Measurements from ENCODE around the gene PLA2G4D.

Gene PLA2G4D

DNA sequence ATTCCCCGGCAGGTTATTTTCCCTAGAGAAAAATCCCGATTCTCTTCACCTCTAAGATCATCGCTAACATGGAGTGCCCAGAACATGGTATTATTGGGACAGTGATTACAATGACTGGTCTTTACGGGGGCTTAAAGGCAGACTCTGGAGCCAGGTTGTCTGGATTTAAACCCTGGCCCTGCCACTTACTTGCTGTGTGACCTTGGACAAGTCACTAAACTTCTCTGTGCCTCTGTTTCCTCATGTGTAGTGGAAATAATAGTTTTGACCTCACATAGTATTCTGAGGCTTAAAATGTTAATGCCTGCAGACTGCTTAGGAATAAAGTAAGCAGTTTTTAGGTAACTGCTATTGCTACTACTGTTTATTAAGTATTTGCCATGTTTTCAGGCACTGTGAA is 4.4 kb downstream of the PLA2G4D start:
- DNase-seq, result no peak

DNA sequence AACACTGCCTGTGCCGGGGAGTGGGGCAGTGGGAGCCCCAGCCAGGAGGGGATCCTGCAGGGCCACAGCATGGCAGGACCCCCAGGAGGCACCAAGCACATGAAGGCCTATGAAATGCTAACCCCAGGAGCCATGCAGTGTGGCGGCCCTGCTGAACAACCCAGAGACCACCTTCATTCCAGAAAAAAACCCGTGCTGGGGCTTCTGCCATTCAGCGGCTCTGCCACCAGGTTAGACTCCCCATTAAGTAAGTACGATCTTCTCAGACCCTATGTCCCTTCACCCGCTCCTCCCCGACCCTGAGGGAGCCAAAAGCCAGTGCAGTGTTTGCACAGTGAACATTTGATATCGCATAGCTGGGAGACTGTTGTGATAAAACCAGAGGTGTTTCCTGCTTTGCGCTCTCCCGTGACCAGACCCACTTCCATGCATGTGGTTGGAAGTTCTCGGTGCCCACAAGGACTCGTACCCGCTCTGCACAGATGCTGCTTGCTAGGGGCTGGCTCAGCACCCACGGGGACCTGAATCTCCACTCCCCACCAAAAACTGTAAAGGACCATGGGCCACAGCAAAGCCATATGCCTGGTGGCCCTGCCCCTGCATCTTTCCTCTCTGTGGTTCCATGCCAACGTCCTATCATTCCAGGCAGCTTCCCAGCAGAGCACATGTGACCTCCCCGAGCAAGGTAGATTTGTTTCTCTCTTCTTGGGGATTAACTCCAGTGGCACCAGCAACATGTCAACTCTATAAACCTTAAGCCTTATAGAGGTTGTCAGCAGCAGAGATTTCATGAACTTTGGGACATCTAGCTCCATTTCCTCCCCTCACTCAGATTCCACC is 5.3 kb downstream of the PLA2G4D start:
- peak in 1 of 2 experiments; percentile 17 for DNase-seq

DNA sequence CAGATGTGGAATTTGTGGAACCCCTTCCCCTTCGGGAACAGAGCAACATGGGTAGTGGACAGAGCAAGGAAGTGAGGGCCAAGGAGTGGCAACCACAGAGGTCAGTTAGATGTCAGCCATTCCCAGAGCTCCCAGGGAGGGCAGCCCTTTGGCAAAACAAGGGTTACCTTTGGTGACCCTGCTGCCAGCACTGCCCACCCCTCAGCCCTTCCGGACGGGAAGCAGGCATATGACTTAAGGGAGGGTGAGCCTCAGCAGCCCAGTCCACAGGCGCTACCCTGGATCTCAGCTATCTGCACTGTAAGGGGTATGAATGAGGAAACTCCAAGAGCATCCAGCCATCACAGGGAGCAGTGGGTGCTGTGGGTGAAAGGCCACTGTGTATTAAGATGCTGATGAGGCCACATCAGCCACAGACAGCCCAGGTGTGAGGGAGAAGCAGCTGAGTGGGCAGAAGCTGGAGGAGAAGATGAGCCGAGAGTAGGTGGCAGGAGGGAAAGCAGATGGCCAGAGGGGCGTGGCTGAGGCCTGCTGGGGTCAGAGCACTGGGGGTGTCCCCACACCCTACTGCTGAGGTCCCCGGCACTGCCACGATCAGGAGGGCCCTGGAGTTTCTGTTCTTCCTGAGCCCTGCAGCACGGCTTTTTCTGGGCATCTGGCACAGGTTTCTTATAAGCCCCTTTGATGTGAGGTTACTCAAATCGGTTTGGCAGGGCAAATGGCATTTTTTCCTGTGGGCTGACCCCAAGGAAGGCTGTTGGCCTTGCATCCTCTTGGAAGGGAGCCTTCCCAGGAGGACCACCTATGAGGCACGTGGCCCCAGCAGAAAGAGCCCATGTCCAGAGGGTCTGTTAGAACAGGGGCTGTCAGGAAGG is 6.2 kb downstream of the PLA2G4D start:
- DNase-seq, result peak in 1 of 2 experiments; percentile 16

DNA sequence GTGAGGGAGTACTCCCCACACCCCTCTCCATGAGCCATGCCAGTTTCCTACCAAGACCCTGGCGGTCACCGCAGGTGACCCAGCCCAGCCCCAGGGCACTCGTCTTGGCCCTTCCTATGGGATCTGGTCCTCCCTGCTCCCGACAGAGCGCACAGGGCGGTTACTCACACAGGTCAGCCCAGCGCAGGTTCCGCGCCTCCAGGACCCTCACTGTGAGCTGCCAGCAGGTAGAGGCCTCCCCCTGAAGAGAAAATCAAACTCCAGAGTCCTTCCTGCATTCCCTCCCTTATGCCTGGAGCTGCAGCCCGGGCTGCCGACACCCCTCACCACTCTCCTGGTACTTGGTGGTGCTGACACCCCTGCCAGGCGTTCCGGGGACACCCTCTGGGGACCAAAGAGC is 6.9 kb downstream of the PLA2G4D start:
- no peak for DNase-seq

DNA sequence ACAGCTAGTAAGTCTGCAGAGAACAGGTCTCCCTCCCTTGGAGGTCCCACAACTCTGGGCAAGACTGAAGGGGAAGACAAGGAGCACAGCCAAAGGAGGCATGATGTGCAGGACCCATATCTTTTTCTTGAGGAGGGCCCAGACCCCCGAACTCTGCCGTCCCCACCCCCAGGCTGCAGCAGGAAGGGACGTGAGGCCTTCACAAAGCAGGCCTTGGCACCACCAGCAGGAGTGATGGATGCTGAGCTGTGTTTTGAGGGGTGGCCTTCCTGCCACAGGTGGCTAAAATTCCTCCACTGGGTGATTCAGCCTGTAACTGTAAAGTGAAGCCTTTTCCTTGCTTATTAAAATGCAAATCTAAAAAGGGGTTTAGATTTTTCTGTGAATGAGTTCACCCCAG is 8.6 kb downstream of the PLA2G4D start:
- no peak for DNase-seq

DNA sequence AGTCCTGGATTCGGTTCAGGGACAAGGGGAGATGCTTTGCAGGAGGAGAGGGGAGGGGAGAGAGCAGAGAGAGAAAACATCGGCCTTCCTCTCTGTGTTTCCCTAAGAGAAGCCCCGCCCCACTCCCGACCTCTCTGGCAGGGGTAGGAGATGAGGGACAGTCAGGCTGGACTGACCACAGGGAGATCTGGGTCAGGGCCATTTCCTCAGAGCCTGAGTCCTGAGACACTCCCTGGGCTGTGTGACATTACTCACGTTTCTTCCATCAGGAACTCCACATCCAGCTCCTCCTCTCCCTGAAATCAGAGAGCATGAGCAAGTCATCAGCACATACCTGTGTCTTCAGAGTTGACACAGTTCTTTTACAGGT is 9.1 kb downstream of the PLA2G4D start:
- DNase-seq, result no peak

DNA sequence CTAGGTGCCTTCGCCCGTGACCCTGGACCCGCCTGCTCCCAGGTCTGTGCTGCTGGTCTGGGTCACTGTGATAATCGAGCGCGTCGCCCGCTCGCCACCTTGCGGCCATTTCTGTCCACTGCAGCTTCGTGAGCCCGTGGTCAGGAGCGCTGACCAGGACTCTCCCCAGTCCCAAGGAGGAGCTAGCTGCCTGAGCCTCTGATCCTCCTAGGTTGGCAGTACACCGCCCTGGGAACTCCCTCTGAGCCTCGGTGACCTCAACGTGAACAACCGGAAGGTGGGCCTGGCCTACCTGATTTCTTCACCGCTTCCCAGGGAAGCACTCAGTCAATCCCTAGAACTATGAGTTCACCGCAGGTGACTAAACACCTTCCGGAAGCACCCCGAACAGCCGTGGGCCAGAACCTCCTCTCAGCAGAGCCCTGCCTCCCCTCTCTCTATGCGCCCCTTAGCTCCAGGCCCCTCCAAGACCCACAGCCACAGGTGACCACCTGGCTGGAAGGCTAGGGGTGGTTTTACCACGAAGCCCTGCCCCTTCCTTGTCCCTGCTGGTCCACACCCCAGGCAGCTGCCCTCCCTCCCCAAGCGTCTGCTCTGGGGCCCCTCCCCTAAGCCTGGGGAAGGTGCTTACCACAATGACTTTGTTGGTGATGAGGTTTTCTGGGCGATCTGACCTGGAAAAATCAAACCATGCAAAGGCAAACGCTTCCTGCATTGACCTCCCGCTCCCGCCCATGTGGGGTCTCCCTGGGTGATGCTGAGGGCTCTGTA is 9.7 kb downstream of the PLA2G4D start:
- DNase-seq, result peak in 1 of 2 experiments; percentile 66

DNA sequence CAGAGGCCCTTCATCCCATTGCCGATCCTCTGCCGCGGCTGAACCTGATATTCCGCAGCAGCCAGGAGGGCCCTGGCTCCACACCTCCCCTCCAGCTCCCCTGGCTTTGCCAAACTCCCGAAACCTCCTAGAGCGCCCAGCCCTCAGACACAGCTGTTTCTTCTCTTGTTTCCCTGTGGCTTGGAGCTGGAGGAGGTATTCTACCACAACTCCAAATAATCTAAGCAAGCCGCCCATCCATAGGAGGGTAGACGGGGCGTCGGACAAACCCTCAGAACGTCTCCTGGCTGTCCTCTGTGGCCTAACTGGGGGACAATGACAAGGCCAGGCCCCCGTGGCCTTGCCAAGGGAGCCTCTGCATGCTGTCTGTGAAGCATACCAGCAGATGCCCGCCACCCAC is 10.4 kb downstream of the PLA2G4D start:
- no peak for DNase-seq

DNA sequence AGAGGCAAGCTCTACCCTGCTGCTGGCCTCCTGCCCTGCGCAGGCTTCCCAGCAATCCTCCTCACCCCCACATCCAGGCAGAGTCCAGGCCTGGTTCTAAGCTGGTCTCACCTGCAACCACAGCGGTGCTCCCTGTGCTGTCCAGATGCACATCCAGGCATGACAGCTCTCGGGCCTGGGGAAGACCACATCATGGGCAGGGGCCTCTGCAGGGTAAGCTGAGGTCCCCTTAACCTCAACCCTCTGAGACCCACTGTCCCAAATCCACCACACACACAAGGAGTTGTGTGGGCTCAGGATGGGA is 10.8 kb downstream of the PLA2G4D start:
- no peak for DNase-seq

DNA sequence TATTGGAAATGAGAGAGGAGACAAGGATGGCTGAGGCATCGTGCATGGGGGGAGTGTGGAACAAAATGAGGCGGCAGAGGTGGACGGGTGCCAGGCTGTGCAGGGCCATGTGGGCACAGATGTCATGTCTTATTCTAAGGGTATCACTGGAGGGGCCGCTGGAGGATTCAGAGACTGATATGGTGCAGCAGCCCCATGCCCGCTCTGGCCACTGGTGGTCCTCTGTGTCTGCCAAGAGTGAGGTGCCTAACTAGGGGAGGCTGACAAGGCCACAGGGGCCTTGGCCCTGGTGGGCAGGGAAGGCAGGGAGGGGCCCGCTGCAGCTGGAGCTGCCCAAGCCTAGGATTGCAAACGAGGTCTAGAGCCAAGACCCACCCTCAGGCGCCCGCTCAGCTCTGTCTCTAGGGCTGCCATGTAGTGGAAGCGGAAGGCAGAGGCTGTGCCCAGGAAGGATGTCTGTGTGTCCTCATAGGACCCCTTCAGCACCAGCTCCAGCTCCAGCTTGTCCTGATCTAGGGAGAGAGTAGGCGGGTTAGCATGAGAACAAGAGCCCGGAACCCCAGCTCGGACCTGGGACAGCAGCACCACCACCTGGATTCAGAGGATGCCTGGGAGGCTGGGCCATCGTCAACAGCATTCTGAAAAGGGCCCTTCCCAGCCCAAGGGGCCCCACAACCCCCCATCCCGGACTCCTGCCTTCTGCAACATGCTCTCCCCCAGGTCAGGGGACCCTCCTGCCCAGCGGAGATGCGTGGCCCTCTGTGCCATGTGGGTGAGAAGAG is 11.3 kb downstream of the PLA2G4D start:
- DNase-seq, result no peak

DNA sequence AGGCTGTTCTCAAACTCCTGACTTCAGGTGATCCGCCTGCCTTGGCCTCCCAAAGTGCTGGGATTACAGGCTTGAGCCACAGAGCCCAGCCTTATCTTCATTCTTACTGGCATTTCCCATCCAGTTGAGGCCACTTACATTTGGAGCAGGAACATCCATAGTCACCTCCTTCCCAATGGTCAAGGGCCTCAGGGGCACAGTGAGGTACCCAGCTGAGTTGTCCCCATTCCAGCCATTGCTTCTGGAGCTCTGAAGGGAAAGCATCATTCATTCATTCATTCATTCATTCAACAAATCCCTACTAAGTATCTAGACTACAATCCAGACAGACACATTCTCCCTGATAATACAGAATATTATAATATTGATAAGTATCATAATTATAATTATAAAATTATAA is 12.2 kb downstream of the PLA2G4D start:
- DNase-seq, result no peak

DNA sequence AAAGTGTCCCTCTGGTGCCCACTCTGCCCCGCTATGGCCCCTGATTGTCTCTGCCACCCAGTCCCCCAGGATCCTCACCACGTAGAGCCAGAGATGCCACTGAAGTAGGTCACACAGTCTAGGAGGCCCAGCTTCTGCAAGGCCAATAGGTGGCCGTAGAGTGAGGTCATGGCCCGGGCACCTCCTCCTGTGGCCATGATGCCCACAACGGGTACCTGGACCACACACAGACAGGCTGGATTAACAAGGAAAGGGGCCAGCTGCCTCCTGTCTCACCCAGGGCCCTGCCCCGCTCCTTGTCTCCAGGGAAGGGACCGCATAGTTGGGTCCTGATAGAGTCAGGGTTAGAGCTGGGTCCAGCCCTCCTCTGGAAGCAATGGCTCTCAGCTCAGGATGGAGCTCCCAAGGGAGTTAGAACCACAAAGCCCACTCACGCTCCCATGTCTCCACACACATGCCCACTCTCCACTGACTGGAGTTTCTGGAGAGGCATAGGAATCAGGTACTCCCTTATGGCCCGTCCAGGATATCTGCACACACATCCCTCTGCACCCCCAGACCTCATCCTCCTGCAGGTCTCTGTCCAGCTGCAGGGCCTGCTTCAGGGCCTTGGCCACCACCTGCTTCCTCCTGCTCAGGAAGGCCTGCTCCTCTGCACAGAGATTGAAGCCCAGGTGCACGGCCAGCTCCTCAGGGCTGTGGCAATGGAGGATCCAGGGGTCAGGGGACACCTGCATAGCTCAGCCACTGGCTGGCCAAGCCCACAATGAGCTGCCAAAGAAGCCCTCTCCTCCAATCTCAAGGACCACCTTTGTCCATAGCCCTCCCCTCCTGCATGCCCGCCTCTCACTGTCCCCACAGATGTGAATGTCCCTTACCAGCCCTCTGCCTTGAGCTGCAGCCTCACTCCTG is 13.2 kb downstream of the PLA2G4D start:
- DNase-seq, result no peak

DNA sequence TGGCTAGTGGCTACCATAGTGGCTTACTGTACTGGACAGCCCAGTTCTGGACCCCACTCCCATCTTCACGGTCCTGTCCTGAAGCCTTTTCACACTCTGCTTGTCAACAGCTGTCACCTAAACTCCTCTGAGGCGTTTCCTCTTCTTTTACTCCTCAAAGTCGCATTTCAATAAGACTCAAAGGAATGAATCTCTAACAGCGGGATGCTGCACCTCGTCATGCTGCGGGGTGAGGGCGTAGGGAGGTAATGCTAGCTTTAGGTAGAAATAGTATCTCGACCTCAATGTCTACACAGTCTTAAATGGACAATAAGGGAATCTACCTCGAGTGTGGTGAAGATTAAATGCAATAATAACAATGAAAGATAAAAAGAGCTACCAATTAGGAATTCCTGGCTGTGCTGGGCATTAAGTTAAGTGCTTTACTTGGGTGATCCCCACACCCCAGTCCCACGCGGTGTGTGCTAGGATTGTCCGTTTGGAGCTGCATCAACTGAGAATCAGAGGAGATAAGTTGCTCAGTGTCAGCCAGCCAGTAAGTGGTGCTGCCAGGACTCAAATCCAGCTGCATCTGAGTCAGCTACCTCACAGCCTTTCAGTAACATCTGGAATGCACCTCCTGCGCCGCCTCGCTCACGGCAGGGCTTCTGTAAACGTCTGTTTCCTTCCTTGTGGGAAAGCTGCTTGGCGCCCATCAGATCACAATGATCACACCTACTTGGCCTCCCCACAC is 14.0 kb downstream of the PLA2G4D start:
- DNase-seq, result no peak

DNA sequence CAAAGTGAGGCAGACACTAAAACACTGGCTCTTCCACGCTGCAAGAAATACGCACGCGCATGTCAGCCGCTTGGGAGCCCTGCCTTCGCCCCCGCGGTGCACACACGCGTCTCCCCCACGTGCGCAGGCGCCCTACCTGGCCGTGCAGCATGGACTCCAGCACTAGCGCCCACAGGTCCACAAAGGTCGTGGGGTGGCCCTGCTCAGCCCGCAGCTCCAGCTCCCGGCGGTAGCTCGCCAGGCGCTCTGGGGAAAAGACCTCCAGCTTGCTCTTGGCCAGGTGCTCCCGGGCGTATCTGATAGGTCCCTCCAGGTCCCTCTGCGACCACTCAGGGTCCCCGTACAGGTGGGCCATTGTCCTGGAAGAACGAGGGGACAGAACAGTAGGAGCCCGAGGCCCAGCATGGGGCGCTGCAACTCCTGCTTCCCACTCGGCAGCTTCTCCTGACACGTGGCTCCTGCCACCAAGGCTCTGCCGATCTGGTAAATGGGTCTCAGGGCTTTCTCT is 14.9 kb downstream of the PLA2G4D start:
- no peak for DNase-seq

DNA sequence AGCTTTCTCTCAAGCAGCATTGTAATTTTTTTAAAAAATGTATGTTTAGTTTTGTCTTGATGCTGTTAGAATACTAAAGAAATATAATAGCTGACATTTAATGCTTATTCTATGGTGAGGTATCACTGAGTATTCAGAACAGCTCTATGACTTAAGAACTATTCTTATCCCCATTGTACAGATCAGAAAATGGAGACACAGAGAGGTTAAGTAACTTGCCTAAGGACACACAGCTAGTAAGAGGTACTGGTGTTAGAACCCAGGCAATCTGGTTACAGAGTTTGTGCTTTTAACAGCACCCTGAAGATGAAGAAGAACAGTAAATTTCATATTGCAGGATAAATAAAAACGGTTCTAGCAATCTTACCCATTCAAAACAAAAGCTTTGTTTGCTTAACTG is 15.5 kb downstream of the PLA2G4D start:
- DNase-seq, result no peak

DNA sequence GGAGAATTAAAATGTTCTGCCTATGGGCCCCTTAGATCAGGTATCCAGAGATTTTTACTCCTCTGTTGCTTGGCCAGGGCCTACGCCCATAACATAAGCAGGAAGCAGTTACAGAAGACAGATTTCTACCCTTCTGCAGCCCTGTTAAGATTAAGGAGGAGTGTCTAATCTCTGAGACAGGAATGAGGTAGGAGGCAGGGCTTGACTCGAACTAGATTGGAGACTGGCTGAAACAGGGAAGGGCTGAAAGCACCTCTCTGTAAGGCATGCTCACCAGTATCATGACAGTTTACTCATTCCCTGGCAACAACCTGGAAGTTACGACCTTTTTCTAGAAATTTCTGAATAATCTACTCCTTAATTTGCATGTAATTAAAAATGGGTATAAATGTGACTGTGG is 16.7 kb downstream of the PLA2G4D start:
- DNase-seq, result peak in 1 of 2 experiments; percentile 17

DNA sequence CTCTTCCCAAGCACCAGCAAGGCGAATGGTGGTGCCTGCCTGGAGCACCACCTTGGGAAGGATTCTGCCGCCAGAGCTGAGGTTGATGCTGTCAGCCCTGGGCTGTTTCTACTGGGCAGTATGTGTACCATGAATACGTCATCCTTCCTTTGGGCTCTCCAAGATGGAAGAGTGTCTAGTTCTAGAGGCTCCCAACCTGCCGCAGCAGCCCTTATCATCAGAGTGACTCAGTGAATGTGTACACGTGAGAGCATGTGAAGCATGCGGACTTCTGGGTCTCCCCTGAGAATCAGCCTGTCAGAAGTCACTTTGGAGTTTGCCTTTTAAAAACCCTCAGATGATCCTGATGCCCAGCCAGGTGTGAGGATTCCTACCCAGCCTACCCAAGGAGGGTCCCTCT is 20.9 kb downstream of the PLA2G4D start:
- no peak for DNase-seq

DNA sequence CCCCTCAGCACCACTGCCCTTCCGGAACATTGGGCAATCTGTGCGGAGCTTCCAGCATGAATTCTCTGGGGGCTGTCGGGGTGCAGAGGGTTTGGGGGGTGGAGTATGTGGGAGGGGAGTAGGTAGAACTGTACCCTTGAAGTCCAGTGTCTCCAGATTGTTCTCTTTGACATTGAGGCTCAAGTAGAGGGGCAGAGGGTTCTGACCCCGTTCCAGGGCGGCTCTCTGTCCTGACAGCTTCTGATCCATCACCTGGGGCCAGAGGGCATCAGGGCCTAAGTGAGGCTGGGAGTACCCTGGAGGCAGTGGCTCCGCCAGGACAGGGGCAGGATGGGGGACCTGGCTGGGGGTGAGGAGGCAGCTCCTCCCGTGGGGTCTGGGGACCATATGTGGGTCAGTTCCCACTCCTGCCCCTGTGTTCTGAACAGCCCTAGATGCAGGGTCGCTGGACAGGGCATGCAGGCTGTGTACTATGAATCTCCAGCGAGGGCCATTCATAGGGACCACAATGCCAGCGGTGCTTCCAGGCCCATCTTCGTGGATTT is 22.1 kb downstream of the PLA2G4D start:
- DNase-seq, result no peak

DNA sequence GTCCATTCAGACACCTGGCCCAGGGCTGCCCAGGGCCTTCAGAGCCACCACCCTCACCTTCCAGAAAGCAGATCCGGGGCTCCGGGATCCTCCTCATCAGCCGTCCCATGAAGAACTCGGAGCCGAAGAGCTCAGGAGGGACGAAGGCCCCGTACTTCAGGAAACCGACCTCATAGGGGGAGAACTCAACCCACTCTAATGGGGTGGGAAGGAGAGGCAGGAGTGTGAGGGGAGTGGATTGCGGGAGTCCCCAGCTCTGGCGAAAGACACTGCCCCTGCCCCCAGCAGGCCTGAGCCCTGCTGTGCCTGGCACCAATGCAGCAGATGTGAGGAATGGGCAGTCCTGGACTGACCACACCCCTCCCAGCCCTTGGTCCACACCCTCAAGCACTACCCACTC is 22.6 kb downstream of the PLA2G4D start:
- no peak for DNase-seq

DNA sequence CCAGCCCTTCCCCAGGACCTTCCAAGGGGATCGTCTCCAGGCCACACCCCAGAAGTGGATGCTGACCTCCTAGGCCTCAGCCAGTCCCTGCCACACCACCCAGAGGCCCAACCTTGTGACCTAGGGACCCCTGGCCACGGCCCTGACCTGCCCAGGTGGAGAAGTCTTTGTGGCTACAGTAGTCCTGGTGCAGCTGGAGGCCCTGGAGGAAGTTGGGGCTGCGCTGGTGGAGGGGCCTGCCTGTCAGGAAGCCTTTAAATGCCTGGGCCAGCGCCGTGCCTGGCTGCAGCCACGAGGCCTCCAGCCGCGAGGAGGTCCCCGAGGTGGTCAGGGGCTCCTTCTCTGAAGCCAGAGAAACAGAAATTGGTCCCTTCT is 23.4 kb downstream of the PLA2G4D start:
- no peak for DNase-seq

Data from NCI-H526 (cell line).